Smooth muscle cell (in vitro differentiated cells): Measurements from ENCODE around the gene MCUR1. TPM values are rescaled to one million over a fixed set of nuclear protein-coding genes. Genes with fewer than 3 reads are reported as not detected.
"Not testable (repeated sequence)": the region's sequence is repeated elsewhere in the genome, so short reads cannot be mapped to it uniquely, and the experiment has no call there.

Experiments
- DNase-seq: peaks from one replicate; lab custom pipeline; 2025; ENCODE audit not compliant: unreplicated experiment; lab: John Stamatoyannopoulos, UW
- H2AFZ ChIP-seq: fragments of 200-600 bp; sonication (generic); 2 replicates; pipeline ENCODE4 v1.6.0; 2016; ENCODE audit warnings: antibody characterized with exemption, low read depth, mild to moderate bottlenecking
- H3F3A ChIP-seq: fragments of 200-600 bp; sonication (generic); 2 replicates; pipeline ENCODE4 v1.6.0; 2017; ENCODE audit warnings: antibody characterized with exemption, low read depth
- H3K27ac ChIP-seq: fragments of 200-600 bp; sonication (generic); 2 replicates; pipeline ENCODE4 v1.5.1; 2016; ENCODE audit warnings: low read depth, mild to moderate bottlenecking
- H3K27me3 ChIP-seq: fragments of 200-600 bp; sonication (generic); 2 replicates; pipeline ENCODE4 v1.6.1; 2016; ENCODE audit warnings: low read depth, mild to moderate bottlenecking
- H3K36me3 ChIP-seq: fragments of 200-600 bp; sonication (generic); 2 replicates; pipeline ENCODE4 v1.5.1; 2016; ENCODE audit warnings: low read depth
- H3K4me1 ChIP-seq: fragments of 200-600 bp; sonication (generic); 2 replicates; pipeline ENCODE4 v1.5.1; 2016; ENCODE audit warnings: low read depth
- H3K4me2 ChIP-seq: fragments of 200-600 bp; sonication (generic); 2 replicates; pipeline ENCODE4 v1.6.0; 2016; ENCODE audit warnings: mild to moderate bottlenecking
- H3K4me3 ChIP-seq: fragments of 200-600 bp; sonication (generic); 2 replicates; pipeline ENCODE4 v1.5.1; 2016; ENCODE audit warnings: mild to moderate bottlenecking
- H3K79me2 ChIP-seq: fragments of 200-600 bp; sonication (generic); 2 replicates; pipeline ENCODE4 v1.6.0; 2016; ENCODE audit warnings: low read depth, mild to moderate bottlenecking
- H3K9ac ChIP-seq: fragments of 200-600 bp; sonication (generic); 2 replicates; pipeline ENCODE4 v1.6.0; 2016; ENCODE audit warnings: low read depth
- H3K9me3 ChIP-seq: fragments of 200-600 bp; sonication (generic); replicated peaks from 2 replicates; pipeline ENCODE4 v1.5.1; 2016; ENCODE audit warnings: low read depth
- H4K20me1 ChIP-seq: fragments of 200-600 bp; sonication (generic); 2 replicates; pipeline ENCODE4 v1.6.0; 2016; ENCODE audit warnings: low read depth
- WGBS: methylation state at CpG from one replicate; pipeline ENCODE4 v1.1.7; 2016; ENCODE audit warnings: low lambda C conversion rate; 5-methylcytosine and 5-hydroxymethylcytosine counted together
- polyA plus RNA-seq: library from polyadenylated mRNA; unstranded; fragments of >200 nt; fragmentation: Nextera tagmentation; extraction: Ambion mirVana; gene quantifications from 2 replicates; pipeline ENCODE4 v1.2.1, GENCODE V29; 2016
- total RNA-seq: library from RNA; depleted of rRNA; stranded (reverse); fragments of >200 nt; gene quantifications from 2 replicates; pipeline ENCODE4 v1.2.3, GENCODE V29; 2014
- TF ChIP-seq, protein P1 (sequence below): fragments of 200-600 bp; sonication (generic); IDR thresholded peaks from 2 replicates; pipeline ENCODE4 v1.5.1; 2017; ENCODE audit warnings: borderline replicate concordance, mild to moderate bottlenecking, antibody characterized with exemption; ENCODE audit not compliant: insufficient read depth, poor library complexity, severe bottlenecking

The MCUR1 gene
- total and polyA plus RNA-seq, 2 experiments from 2014 or later = 11.3 to 23.4 TPM

DNA sequence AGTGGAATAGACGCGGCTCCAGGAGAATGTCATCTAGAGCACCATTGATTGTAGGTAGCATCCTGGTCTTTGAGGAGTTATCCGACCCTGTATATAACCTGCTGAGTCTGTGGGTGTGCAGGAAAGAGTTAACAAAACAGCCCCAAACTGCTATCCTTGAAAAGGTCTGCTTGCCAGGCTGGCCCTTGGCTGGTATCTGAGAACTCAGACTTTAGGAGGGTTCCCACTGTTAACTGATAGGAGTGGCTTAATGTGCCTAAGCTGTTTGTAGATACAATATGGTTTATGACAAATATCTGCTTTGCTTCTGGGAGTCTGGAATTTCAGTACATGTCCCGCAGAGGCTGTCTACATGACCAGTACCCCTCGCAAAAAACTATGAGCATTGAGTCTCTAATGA, 27.6 kb upstream of the MCUR1 start:
- TF ChIP-seq, protein P1, sequence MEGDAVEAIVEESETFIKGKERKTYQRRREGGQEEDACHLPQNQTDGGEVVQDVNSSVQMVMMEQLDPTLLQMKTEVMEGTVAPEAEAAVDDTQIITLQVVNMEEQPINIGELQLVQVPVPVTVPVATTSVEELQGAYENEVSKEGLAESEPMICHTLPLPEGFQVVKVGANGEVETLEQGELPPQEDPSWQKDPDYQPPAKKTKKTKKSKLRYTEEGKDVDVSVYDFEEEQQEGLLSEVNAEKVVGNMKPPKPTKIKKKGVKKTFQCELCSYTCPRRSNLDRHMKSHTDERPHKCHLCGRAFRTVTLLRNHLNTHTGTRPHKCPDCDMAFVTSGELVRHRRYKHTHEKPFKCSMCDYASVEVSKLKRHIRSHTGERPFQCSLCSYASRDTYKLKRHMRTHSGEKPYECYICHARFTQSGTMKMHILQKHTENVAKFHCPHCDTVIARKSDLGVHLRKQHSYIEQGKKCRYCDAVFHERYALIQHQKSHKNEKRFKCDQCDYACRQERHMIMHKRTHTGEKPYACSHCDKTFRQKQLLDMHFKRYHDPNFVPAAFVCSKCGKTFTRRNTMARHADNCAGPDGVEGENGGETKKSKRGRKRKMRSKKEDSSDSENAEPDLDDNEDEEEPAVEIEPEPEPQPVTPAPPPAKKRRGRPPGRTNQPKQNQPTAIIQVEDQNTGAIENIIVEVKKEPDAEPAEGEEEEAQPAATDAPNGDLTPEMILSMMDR = no peak
- H3K27me3 ChIP-seq = no peaks in the 10 kb centered on the region
- peak overlapping the region; percentile 14 for H3K4me2 ChIP-seq
- H3K36me3 ChIP-seq = no peaks in the 10 kb centered on the region
- no peaks in the 10 kb centered on the region for H3K79me2 ChIP-seq
- H3K4me3 ChIP-seq = no peak overlapping the region
- 64% methylated on average over 5 of the region's 5 CpGs for WGBS
- no peak for DNase-seq
- H3K9me3 ChIP-seq = no peaks in the 10 kb centered on the region
- H3K4me1 ChIP-seq = no peaks in the 10 kb centered on the region
- H4K20me1 ChIP-seq = no peaks in the 10 kb centered on the region
- no peaks in the 10 kb centered on the region for H3F3A ChIP-seq
- H3K27ac ChIP-seq = peak overlapping the region; percentile 31
- H2AFZ ChIP-seq = no peak overlapping the region
- H3K9ac ChIP-seq = no peak overlapping the region

DNA sequence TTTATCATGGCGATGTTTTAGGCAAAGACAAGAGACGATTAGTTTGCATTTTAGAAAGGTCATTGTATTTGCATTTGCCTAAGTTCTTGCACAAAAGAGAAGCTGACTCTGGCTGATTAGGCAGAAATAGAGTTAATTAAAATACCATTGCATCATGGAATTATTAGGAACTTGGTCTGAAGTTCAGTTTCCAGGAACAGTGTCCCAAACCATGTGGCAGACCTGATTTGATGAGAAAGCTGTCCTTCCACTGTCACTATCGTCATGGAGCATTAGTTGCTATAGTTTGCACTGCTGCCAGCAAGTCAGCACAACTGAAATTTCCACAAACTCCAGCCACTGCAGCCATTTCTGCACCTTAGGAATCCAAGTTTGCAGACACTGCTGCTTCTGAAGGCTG, 24.3 kb upstream of the MCUR1 start:
- TF ChIP-seq, protein P1 = no peak
- Histone ChIP-seq H2AFZ (no peak overlapping the region), H3K9ac (no peak overlapping the region), H3F3A (no peaks in the 10 kb centered on the region), H3K36me3 (no peaks in the 10 kb centered on the region), H4K20me1 (no peaks in the 10 kb centered on the region), H3K27me3 (no peaks in the 10 kb centered on the region), H3K27ac (no peak overlapping the region), H3K4me1 (no peaks in the 10 kb centered on the region), H3K9me3 (no peaks in the 10 kb centered on the region), H3K4me3 (no peak overlapping the region), H3K79me2 (no peaks in the 10 kb centered on the region), H3K4me2 (no peak overlapping the region)
- no peak for DNase-seq
- 83% methylated on average over 3 of the region's 3 CpGs for WGBS

DNA sequence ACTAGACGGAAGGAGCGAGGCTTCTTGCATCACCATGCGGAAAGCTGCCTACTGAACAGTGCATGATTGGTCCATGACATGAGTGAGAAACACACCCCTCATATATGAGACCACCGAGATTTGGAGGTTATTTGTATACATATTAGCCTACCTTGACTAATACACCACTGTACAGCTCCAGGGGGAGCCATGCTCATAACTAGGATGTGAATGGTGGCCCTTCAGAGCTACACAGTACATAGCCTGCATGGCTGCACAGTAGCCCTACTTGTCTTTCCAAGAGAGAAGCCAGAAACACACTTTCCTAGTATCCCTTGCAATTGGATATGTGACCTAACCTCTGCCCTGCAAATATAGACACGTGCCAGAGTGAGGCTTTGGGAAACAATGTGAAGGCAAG, 21.8 kb upstream of the MCUR1 start:
- WGBS = 88% methylated on average over 5 of the region's 5 CpGs

DNA sequence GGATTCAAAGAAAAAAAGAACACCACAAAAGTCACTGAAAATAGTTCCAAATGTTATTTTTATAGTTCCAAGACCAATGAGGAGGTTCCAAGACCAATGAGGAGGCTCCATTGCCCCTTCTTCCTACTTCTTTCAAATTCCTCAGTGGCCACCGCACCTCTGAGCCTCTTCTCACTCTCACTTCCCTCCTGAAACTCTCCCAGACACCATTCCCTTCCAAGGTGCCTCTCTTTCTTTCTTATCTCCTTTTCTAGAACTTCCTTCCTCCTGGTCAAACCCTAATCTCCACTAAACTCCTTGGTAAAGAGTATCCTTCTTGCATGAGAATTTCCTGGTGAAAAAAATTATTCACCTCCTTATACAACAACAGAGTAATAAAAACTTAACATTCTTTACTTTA, 20.4 kb upstream of the MCUR1 start:
- Histone ChIP-seq H3K9ac (no peak overlapping the region), H4K20me1 (no peaks in the 10 kb centered on the region), H3F3A (no peaks in the 10 kb centered on the region), H3K4me3 (no peak overlapping the region), H2AFZ (no peak overlapping the region), H3K4me2 (no peak overlapping the region), H3K9me3 (no peaks in the 10 kb centered on the region), H3K36me3 (no peaks in the 10 kb centered on the region), H3K79me2 (no peaks in the 10 kb centered on the region), H3K27me3 (no peaks in the 10 kb centered on the region), H3K27ac (no peak overlapping the region), H3K4me1 (no peaks in the 10 kb centered on the region)
- DNase-seq = no peak
- 75% methylated on average over 1 of the region's 1 CpG for WGBS
- TF ChIP-seq, protein P1 = no peak

More for the DNA sequence above, 21.8 kb upstream of the MCUR1 start:
- Histone ChIP-seq H3K4me1 (no peaks in the 10 kb centered on the region), H2AFZ (no peak overlapping the region), H3K9me3 (no peaks in the 10 kb centered on the region), H3K36me3 (no peaks in the 10 kb centered on the region), H4K20me1 (no peaks in the 10 kb centered on the region), H3K4me3 (no peak overlapping the region), H3K4me2 (no peak overlapping the region), H3F3A (no peaks in the 10 kb centered on the region), H3K79me2 (no peaks in the 10 kb centered on the region), H3K9ac (no peak overlapping the region), H3K27ac (no peak overlapping the region), H3K27me3 (no peaks in the 10 kb centered on the region)
- DNase-seq = no peak
- TF ChIP-seq, protein P1 = no peak

DNA sequence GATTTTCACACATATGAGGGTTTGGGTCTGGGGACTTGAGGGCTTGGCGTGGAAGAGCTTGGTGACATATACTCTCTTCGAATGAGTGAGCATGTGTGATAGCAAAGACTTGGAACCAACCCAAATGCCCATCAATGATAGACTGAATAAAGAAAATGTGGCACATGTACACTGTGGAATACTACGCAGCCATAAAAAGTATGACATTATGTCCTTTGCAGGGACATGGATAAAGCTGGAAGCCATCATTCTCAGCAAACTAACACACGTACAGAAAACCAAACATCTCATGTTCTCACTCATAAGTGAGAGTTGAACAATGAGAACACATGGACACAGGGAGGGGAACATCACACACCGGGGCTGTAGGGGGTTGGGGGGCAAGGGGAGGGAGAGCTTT, 19.7 kb upstream of the MCUR1 start:
- H3K9ac ChIP-seq, H4K20me1 ChIP-seq, H3K27ac ChIP-seq, H3K4me2 ChIP-seq, DNase-seq, H3K27me3 ChIP-seq, H2AFZ ChIP-seq, H3K4me3 ChIP-seq, H3F3A ChIP-seq, H3K79me2 ChIP-seq, H3K4me1 ChIP-seq, H3K9me3 ChIP-seq, H3K36me3 ChIP-seq: not testable (repeated sequence)
- WGBS = 67% methylated on average over 5 of the region's 5 CpGs
